NCI-H2227 (cell line): ENCODE results near the gene STEAP1B.

ENCODE experiments used
- DNase-seq: peaks from one replicate; lab custom pipeline; 2025; ENCODE audit not compliant: unreplicated experiment; lab: John Stamatoyannopoulos, UW

Gene STEAP1B

GRCh38 chr7:22403344-22403743 is 96.6 kb downstream of the STEAP1B start:
- no peak for DNase-seq

- DNase-seq, result no peak
Observed at GRCh38 chr7:22402250-22402649, 97.7 kb downstream of the STEAP1B start.

- DNase-seq, result no peak
Observed at GRCh38 chr7:22400936-22401553, 98.9 kb downstream of the STEAP1B start.

GRCh38 chr7:22400150-22400814 is 99.7 kb downstream of the STEAP1B start:
- no peak for DNase-seq

GRCh38 chr7:22399546-22399945 is 100.4 kb downstream of the STEAP1B start:
- DNase-seq, result no peak

- no peak for DNase-seq
Observed at GRCh38 chr7:22399091-22399490, 100.9 kb downstream of the STEAP1B start.

GRCh38 chr7:22397981-22398380 is 102.0 kb downstream of the STEAP1B start:
- DNase-seq, result peak; percentile 51

- no peak for DNase-seq
Observed at GRCh38 chr7:22395222-22395621, 104.8 kb downstream of the STEAP1B start.

- DNase-seq, result no peak
Observed at GRCh38 chr7:22394739-22395138, 105.2 kb downstream of the STEAP1B start.

- no peak for DNase-seq
Observed at GRCh38 chr7:22393913-22394729, 105.9 kb downstream of the STEAP1B start.

GRCh38 chr7:22390516-22390915 is 109.5 kb downstream of the STEAP1B start:
- no peak for DNase-seq

- DNase-seq, result no peak
Observed at GRCh38 chr7:22389892-22390291, 110.1 kb downstream of the STEAP1B start.

- DNase-seq, result no peak
Observed at GRCh38 chr7:22387583-22387982, 112.4 kb downstream of the STEAP1B start.

GRCh38 chr7:22386865-22387264 is 113.1 kb downstream of the STEAP1B start:
- no peak for DNase-seq

- DNase-seq, result no peak
Observed at GRCh38 chr7:22386206-22386858, 113.7 kb downstream of the STEAP1B start.

GRCh38 chr7:22385326-22385725 is 114.7 kb downstream of the STEAP1B start:
- DNase-seq, result no peak

GRCh38 chr7:22380333-22380732 is 119.7 kb downstream of the STEAP1B start:
- DNase-seq, result no peak

- no peak for DNase-seq
Observed at GRCh38 chr7:22378199-22378980, 121.6 kb downstream of the STEAP1B start.

- no peak for DNase-seq
Observed at GRCh38 chr7:22377703-22378102, 122.3 kb downstream of the STEAP1B start.

- DNase-seq, result peak; percentile 8
Observed at GRCh38 chr7:22375359-22376048, 124.5 kb downstream of the STEAP1B start.
